GM19452 (cell line): ENCODE data around the gene ERBB4.

ENCODE experiments used
- ATAC-seq: cut with Tn5 transposase; IDR thresholded peaks from one replicate; pipeline ENCODE4 v1.9.1; 2021; ENCODE audit not compliant: unreplicated experiment

The ERBB4 gene

DNA sequence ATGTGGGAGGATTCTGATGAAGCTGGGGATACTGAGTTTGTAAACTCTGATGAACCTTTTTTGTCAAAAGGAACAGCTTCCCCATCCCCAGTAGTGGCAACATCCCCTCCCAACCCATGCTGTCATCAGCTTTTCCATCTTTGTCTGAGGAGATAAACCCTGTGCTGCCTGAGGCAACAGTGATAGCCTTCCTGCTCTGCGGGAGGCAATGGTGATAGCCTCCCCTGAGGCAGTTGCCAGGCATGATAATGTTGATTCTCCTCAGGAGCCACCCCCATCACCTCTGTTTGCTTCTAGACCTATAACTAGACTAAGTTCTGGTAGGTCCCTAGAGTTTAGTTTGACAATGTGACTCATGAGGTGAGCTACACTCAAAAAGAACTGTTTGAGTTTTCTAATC lies 97.5 kb downstream of the ERBB4 start:
- ATAC-seq = no peak

GRCh38 chr2:212428681-212429478 lies 109.7 kb downstream of the ERBB4 start:
- no peak for ATAC-seq

GRCh38 chr2:212427638-212428037 lies 111.0 kb downstream of the ERBB4 start:
- no peak for ATAC-seq

DNA sequence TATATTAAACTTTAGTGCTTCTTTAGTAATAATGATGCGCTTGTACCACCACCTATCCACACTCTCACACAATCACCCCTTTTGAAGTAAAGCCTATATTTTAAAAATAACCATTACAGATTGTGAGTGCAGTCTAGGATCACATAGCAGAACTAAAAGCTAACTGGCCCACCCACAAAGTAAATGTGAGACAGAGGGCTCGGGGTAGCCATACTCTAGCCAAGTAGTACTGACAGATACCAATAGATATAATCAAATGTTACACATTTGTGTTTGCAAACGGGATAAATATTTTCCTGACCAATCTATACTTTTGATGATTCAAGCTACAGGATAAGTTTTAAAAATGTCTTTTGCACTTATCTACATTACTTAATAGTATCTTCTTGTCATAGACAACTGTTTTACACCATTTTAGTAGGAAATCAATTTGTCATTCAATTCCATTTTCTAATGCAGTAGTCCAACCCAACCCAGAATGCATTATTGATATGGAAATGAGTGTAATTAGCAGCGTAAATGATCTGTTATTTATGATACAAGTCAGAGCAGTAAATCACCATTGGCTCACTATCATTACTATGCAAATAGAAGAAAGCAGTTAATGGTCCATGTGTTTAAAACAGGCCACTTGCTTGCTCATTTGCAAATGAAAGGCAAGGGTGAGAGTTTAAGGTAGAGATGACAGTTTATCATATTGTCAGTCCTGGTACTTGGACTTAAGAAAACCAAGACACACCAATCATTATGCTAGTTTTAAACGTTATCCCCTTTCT lies 111.8 kb downstream of the ERBB4 start:
- ATAC-seq = no peak

DNA sequence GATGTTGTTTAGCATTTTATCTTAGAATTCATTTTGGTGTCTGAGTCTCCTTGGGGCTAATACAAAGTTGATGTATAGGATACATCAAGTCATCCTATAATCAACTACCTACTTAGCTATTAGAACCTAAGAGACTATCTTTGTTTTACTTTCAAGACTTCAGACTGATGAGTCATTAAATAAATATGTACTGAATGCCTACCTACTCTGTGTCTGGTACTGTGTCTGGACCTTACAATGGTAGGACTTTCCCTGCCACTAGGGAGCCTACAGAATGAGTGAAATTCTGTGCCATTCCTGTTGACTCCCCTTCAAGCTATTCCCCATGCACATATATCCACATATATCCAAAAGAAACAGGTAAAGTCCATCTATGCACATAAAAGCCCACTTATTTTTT lies 114.5 kb downstream of the ERBB4 start:
- ATAC-seq = no peak

DNA sequence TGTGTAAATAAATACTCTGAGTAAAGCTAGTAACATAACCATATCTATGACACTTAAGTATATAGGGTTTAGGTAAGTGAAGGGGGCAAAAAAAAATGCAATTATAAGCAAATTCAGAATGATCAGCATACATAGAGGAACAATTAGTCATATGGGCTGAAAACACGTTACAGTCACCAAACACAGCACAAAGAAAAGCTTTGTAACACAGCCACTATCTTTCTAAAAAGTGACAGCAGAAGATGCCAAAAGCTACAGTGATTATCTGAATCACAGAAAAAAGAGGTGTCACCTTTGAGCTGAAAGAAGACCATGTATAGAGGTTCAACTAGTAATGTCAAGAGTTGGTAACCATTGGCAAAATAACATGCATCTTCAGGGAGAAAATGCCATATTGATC lies 115.5 kb downstream of the ERBB4 start:
- ATAC-seq = no peak

DNA sequence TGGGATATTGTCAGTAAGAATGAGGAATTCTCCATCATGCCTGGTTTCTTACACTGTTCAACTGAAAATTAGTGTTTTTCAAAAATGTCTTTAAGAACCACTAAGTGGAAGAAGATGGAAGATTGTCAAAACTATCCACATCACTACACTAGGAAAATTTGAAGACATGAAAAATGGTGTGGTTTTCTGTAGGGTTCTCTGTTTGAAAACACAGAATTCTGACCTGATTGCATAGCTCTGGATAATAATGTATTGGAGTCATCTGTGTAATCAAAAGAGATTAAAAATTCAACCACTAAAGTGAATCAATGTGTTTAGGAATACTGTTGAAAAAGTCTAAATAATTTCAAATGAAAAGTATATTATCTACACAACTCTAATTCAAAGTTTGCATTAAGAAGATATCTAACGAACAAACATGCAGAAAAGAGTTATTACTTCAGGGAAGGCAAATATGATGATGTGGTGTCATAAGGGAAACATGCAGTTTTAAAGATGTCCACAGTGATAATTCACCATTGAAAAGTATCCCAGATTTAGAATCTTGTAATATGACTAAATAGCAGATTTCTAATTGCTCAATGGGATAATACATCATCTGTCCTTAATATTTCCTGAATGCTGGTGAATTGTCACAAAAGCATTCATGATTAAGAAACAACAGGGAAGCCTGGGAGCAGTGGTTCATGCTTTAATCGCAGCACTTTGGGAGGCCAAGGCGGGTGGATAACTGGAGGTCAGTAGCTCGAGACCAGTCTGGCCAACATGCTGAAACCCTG lies 116.9 kb downstream of the ERBB4 start:
- no peak for ATAC-seq

- ATAC-seq = no peak
These were observed 122.5 kb downstream of the ERBB4 start for GRCh38 chr2:212416086-212416485.

DNA sequence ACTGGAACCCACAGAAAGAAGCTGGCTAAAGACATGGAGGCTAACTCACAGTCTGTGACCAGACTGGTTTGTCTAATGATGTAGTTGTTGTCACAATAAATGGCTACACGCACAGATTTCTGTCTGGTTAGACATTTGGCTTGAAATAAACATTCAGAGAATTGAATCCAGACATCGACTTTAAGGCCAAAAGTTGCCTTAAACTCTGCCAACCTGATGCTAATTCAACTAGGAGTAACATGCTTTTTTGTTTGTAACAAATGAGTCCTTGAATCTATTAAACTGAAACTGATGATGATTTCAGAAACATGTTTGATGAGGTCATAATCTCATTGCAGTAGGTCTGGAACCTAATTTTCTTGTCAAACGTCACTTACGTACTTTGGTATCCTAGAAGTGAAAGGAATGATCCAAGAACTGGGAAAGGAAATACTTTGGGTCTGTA lies 123.8 kb downstream of the ERBB4 start:
- no peak for ATAC-seq

- no peak for ATAC-seq
These were observed 129.0 kb downstream of the ERBB4 start for GRCh38 chr2:212409560-212409959.

- no peak for ATAC-seq
These were observed 130.1 kb downstream of the ERBB4 start for GRCh38 chr2:212408524-212408923.

- ATAC-seq = no peak
These were observed 131.9 kb downstream of the ERBB4 start for GRCh38 chr2:212406716-212407115.

DNA sequence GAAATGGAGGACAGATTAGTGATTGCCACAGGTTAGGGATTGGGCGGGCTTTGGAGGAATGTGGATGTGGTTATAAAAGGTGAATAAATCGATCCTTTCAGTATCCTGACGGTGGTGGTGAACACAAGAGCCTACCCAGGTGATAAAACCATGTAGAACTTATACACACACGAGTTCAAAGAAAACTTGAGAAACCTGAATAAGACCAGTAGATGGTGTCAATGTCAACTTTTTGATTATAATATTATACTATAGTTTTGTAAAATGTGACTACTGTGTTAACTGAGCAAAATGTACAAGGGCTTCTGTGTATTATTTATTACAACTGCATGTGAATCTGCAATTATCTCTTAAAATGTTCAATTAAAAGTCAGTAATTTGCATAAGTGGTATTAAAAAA lies 136.3 kb downstream of the ERBB4 start:
- no peak for ATAC-seq

GRCh38 chr2:212398316-212398715 lies 140.3 kb downstream of the ERBB4 start:
- no peak for ATAC-seq

GRCh38 chr2:212392544-212392943 lies 146.1 kb downstream of the ERBB4 start:
- no peak for ATAC-seq

- ATAC-seq = no peak
These were observed 146.6 kb downstream of the ERBB4 start for GRCh38 chr2:212392043-212392442.

- no peak for ATAC-seq
These were observed 151.5 kb downstream of the ERBB4 start for GRCh38 chr2:212387146-212387545.

- ATAC-seq = no peak
These were observed 153.4 kb downstream of the ERBB4 start for GRCh38 chr2:212385241-212385640.

DNA sequence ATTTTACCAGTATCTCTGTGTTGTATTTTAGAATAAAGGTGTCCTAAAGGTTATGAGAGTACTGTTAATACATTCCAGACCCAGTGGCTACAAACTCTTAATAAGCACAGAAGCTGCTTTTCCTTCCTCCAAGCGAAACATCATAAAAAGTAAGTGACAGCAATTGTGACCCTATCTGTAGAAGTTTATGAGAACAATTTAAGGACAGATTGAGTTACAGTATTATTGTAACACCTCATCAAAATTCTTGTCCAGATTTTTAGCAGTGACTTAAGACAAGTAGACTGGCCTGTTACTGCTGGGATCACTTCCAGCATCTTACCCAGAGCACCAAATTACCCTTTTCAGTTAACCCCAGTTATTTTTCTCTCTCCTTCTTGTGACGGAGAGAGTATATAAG lies 154.6 kb downstream of the ERBB4 start:
- ATAC-seq = no peak

DNA sequence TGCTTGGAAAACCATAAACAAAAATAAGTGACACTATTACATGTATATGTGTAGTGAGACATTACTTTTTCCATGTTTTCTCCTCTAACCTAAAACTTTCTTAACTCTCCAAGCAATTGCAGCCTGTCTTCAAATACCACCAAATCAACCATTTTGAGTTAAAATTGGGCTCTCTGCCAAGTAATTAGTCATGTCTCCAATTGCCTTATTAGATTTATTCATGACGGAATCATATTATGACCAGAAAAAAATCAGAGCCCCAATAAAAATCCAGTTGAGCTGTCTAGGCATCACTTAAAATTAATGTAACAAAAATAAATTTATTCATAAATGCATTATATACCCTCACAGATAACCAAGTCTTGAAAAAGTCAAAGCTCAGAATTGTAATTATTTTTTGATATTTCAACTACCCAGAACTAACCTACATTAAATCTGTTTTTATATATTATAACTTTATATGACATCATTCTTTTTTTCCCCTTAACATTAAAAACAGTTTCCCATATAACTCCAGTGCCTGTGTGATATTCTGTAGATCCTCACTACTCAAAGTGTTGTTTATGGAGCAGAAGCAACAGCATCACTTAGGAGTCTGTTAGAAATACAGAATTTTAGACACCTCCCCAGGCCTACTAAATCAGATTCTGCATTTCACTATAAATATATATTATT lies 157.0 kb downstream of the ERBB4 start:
- no peak for ATAC-seq

- no peak for ATAC-seq
These were observed 159.5 kb downstream of the ERBB4 start for GRCh38 chr2:212379103-212379502.
